Stimulated activated CD8-positive, alpha-beta memory T cell treated with anti-CD3 and anti-CD28 coated beads, Interleukin-15, amount 100 ng/mL, for 1 hour (primary cell): ENCODE results near the gene PRELP.

Source experiments
- DNase-seq: peaks from one replicate; pipeline ENCODE4 v3.0.0-alpha.2; 2020; ENCODE audit warnings: low read depth

PRELP gene

DNA sequence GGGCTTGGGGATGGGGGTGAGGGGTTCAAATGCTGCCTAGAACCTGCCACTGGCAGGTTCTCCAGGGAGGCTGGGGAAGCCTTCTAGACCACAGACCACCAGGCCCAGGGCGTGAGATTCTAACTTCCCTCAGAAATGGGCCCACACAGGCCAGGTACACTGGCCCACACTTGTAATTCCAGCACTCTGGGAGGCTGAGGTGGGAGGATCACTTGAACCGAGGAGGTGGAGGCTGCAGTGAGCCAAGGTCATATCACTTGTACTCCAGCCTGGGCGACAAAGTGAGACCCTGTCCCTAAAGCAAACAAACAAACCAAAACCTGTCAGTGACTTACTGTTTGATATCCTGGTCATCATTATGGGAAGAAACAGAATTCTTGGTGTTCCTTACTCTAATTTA lies 50.1 kb downstream of the PRELP start:
- no peak for DNase-seq

GRCh38 chr1:203526130-203526529 lies 50.5 kb downstream of the PRELP start:
- DNase-seq = no peak

DNA sequence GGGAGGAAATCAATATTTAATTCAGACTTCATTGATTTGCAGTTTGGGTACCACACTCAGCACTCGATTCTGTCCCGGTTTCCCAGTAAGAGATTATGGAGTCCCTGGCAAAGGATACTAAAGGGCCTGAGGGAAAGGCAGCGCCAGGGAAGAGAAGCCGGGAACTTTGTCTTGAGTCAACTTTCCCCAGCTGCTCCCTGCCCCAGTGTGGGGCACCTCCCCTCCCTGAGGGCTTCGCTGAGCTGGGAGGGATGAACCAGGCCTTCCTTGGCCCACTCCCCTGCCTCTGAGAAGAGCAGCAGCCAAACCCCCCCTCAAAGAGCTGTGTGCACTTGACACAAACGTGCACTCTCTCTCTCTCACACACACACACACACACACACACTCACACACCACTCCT lies 51.0 kb downstream of the PRELP start:
- DNase-seq = no peak

- no peak for DNase-seq
Observed at GRCh38 chr1:203527013-203527412, 51.4 kb downstream of the PRELP start.

DNA sequence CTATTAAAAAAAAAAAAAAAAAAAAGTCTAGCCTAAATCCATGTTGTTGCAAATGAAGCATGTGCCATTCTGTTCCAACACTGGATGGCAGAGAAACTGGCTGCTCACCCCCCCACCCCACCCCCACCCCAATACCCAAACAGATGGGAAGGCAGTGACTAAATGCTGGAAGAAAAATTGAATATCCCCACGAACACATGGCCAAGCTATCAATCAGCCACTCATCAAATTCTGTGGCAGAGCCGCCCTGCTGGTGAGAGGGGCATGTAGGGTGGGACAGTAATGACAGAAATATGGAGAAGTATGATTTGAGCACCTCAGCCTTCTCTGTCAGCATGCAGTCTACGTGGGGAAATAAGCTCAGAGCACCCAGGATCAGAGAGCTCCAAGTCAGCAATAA lies 52.5 kb downstream of the PRELP start:
- no peak for DNase-seq

DNA sequence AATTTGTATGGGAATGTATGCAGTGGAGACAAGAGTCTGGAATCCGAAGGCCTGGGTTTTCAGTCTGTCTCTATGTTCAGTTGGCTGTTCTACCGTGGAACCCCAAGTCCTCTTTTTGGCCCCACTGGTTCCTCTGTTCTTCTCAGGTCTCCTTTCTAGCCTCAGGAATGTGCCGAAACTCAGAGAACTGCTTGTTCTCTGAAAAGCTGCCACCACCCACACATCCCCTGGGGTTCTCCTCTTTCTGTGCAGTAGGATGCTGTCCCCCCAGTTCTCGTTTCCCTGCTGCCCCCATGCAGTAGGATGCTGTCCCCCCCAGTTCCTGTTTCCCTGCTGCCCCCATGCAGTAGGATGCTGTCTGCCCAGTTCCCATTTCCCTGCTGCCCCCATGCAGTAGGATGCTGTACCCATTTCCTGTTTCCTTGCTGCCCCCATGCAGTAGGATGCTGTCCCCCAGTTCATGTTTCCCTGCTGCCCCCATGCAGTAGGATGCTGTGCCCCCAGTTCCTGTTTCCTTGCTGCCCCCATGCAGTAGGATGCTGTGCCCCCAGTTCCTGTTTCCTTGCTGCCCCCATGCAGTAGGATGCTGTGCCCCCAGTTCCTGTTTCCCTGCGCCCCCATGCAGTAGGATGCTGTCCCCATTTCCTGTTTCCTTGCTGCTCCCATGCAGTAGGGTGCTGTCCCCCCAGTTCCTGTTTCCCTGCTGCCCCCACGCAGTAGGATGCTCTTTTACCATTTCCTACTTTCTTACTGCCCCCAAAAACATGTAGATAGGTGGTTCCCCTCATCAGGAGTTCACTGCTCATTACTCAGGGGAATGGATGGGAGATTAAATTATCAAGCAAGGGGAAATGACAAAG lies 53.6 kb downstream of the PRELP start:
- DNase-seq = no peak

- no peak for DNase-seq
Observed at GRCh38 chr1:203531063-203531462, 55.5 kb downstream of the PRELP start.

DNA sequence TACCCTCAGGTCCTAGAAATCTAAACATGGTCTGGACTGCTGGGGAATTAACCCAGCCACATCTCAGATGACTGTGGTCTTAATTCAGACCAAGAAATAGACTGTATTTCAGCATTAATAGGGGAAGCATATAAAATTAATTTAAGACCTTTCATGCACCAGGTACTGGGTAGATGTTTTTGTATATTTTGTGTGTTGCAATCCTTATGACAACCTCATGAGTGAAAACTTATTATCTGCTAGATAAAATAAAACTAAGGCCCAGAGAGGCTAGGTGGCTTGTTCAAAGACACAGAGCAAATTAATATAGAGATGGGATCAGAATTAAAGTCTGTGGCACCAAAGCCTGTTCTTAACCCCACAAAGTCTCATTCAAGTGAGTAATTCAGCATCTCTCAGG lies 58.4 kb downstream of the PRELP start:
- DNase-seq = no peak

- DNase-seq = no peak
Observed at GRCh38 chr1:203534526-203534925, 58.9 kb downstream of the PRELP start.

GRCh38 chr1:203536575-203536974 lies 61.0 kb downstream of the PRELP start:
- no peak for DNase-seq

DNA sequence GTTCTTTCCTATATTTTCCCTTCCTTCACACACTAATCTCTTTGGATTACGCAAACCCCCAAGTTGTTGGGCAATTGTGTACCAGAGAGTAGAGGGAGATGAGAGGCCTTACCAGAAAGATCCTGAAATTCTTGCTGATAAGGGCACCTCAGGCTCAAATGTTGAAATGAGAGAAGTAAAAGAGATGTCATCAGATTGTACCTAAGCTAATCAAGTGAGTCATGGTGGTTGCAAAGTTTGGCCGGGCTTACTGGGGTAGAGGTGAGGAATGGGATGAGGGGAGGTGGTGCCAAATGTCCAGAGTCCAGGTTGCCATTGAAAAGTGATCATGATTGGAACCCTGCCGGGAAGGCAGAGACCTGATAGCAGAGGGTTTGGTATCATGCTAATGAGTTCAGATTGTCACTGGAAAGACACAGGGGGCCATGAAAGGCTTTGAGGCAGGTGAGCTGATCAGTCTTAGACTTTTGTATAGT lies 61.4 kb downstream of the PRELP start:
- DNase-seq = no peak

- no peak for DNase-seq
Observed at GRCh38 chr1:203537806-203538464, 62.3 kb downstream of the PRELP start.

DNA sequence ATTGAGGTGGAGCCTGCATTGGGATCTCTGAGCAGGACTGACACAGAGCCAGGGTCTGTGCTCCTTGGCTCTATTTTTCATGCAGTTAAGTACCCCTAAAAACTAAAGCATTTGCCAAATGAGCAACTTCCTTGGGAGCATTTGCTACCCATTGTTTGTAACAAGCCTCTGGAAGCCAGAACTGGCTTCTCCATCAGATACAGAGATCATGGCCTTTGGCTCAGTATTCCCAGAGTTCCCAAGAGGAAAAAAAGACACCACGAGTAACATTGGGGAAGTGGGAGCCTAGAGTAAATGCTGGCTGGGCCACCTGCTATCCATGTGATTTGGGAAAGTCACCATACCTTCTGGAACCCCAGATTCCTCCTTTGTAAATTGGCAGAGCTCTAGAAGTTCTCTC lies 63.1 kb downstream of the PRELP start:
- no peak for DNase-seq

DNA sequence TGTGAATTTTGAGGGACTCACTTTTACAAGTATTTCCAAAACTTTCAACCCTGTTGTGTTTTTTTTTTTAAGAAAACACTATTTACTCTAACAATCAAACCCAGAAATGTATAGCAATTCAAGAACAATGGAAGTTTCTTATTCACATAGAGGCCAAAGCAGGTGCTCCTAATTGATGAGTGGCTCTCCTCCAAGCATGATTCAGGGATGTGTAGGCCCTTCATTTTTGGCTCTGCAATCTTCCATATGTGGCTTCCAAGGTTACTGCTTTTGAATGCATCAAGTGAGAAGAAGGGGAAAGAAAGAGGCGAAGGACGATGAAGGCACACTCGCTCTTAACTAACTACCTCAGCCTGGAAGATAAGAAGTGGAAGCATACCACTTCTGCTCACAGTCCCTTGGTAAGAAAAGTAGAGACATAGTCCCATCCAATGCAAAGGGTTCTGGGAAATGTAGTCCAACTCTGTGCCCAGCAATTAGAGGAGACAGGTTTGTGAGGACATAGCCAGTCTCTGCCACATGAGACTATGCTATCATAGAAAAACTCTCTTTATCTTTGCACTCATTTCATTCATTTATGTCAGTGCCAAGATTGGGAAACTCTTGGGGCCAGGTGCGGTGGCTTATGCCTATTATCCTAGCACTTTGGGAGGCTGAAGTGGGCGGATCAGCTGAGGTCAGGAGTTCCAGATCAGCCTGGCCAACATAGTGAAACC lies 64.4 kb downstream of the PRELP start:
- DNase-seq = no peak
